ENCODE measurements around the gene B4GALT4.
"Not testable (repeated sequence)": the region's sequence is repeated elsewhere in the genome, so short reads cannot be mapped to it uniquely, and the experiment has no call there.

Gene B4GALT4

GRCh38 chr3:119194237-119195150 is 46.2 kb downstream of the B4GALT4 start:
- H3K27ac Mint-ChIP-seq, result no peak overlapping the region
- H3K27me3 Mint-ChIP-seq, result no peaks in the 10 kb centered on the region
- no peaks in the 10 kb centered on the region for H3K9me3 Mint-ChIP-seq
- H3K4me1 Mint-ChIP-seq, result no peaks in the 10 kb centered on the region
- no peak for ATAC-seq
- no peak overlapping the region for H3K4me3 Mint-ChIP-seq
- no peaks in the 10 kb centered on the region for H3K36me3 Mint-ChIP-seq

- H3K4me3 Mint-ChIP-seq, result no peak overlapping the region
- H3K4me1 Mint-ChIP-seq, result no peaks in the 10 kb centered on the region
- H3K36me3 Mint-ChIP-seq, result no peaks in the 10 kb centered on the region
- no peak overlapping the region for H3K27ac Mint-ChIP-seq
- H3K27me3 Mint-ChIP-seq, result no peaks in the 10 kb centered on the region
- no peaks in the 10 kb centered on the region for H3K9me3 Mint-ChIP-seq
- ATAC-seq, result no peak
Observed at GRCh38 chr3:119191800-119192199, 48.9 kb downstream of the B4GALT4 start.

GRCh38 chr3:119187266-119187665 is 53.4 kb downstream of the B4GALT4 start:
- Mint-ChIP-seq H3K27ac (no peak overlapping the region), H3K9me3 (no peaks in the 10 kb centered on the region), H3K36me3 (no peaks in the 10 kb centered on the region), H3K4me1 (no peaks in the 10 kb centered on the region), H3K27me3 (no peaks in the 10 kb centered on the region), H3K4me3 (no peak overlapping the region)
- no peak for ATAC-seq

GRCh38 chr3:119184796-119185570 is 55.7 kb downstream of the B4GALT4 start:
- Mint-ChIP-seq H3K4me1 (no peaks in the 10 kb centered on the region), H3K4me3 (no peak overlapping the region), H3K36me3 (no peaks in the 10 kb centered on the region), H3K9me3 (no peaks in the 10 kb centered on the region), H3K27ac (no peak overlapping the region), H3K27me3 (no peaks in the 10 kb centered on the region)
- no peak for ATAC-seq

GRCh38 chr3:119184111-119184510 is 56.6 kb downstream of the B4GALT4 start:
- H3K27ac Mint-ChIP-seq, result no peak overlapping the region

GRCh38 chr3:119181765-119182164 is 58.9 kb downstream of the B4GALT4 start:
- Mint-ChIP-seq H3K9me3 (no peaks in the 10 kb centered on the region), H3K36me3 (no peaks in the 10 kb centered on the region), H3K4me3 (no peak overlapping the region), H3K4me1 (no peaks in the 10 kb centered on the region), H3K27me3 (peaks cover 18% of the 10 kb centered on the region), H3K27ac (no peak overlapping the region)
- no peak for ATAC-seq

More at GRCh38 chr3:119184111-119184510, 56.6 kb downstream of the B4GALT4 start:
- Mint-ChIP-seq H3K27me3 (peaks cover under 1% of the 10 kb centered on the region), H3K4me3 (no peak overlapping the region), H3K9me3 (no peaks in the 10 kb centered on the region), H3K36me3 (no peaks in the 10 kb centered on the region), H3K4me1 (no peaks in the 10 kb centered on the region)
- no peak for ATAC-seq

- Mint-ChIP-seq H3K4me3 (no peak overlapping the region), H3K27me3 (peaks cover 31% of the 10 kb centered on the region), H3K9me3 (no peaks in the 10 kb centered on the region), H3K27ac (no peak overlapping the region), H3K4me1 (no peaks in the 10 kb centered on the region), H3K36me3 (no peaks in the 10 kb centered on the region)
- no peak for ATAC-seq
Observed at GRCh38 chr3:119177321-119177720, 63.4 kb downstream of the B4GALT4 start.

GRCh38 chr3:119176778-119177177 is 63.9 kb downstream of the B4GALT4 start:
- Mint-ChIP-seq H3K4me3 (no peak overlapping the region), H3K4me1 (no peaks in the 10 kb centered on the region), H3K9me3 (no peaks in the 10 kb centered on the region), H3K27me3 (peaks cover 31% of the 10 kb centered on the region), H3K27ac (no peak overlapping the region), H3K36me3 (no peaks in the 10 kb centered on the region)
- ATAC-seq, result no peak

- Mint-ChIP-seq H3K36me3 (no peaks in the 10 kb centered on the region), H3K4me3 (no peak overlapping the region), H3K27me3 (peaks cover 31% of the 10 kb centered on the region), H3K4me1 (no peaks in the 10 kb centered on the region), H3K27ac (no peak overlapping the region), H3K9me3 (no peaks in the 10 kb centered on the region)
- ATAC-seq, result no peak
Observed at GRCh38 chr3:119175872-119176756, 64.6 kb downstream of the B4GALT4 start.

- Mint-ChIP-seq H3K4me1 (no peaks in the 10 kb centered on the region), H3K36me3 (no peaks in the 10 kb centered on the region), H3K27me3 (peaks cover 23% of the 10 kb centered on the region), H3K4me3 (no peak within 1 kb of the TSS), H3K9me3 (peaks cover 2% of the 10 kb centered on the region), H3K27ac (no peak within 1 kb of the TSS)
- ATAC-seq, result no peak
Observed at GRCh38 chr3:119173325-119173724, 67.4 kb downstream of the B4GALT4 start, which contains the start of gene UPK1B. TSS of gene UPK1B (plus strand) at chr3:119173598. CDS start at chr3:119186742, 13,144 bp downstream.

- Mint-ChIP-seq H3K27ac (no peak overlapping the region), H3K4me1 (no peaks in the 10 kb centered on the region), H3K27me3 (peaks cover 15% of the 10 kb centered on the region), H3K4me3 (no peak overlapping the region), H3K36me3 (no peaks in the 10 kb centered on the region), H3K9me3 (peaks cover 2% of the 10 kb centered on the region)
- no peak for ATAC-seq
Observed at GRCh38 chr3:119170821-119171220, 69.9 kb downstream of the B4GALT4 start.

- H3K9me3 Mint-ChIP-seq, H3K36me3 Mint-ChIP-seq, H3K4me3 Mint-ChIP-seq, H3K4me1 Mint-ChIP-seq, H3K27ac Mint-ChIP-seq, ATAC-seq: not testable (repeated sequence)
- peaks cover 56% of the 10 kb centered on the region for H3K27me3 Mint-ChIP-seq
Observed at GRCh38 chr3:119164745-119165144, 75.9 kb downstream of the B4GALT4 start.

Data from stimulated activated memory B cell treated with anti-CD40 and anti-IgM and Interleukin-4, amounts not matched to agents 10 μg/mL and 1 μg/mL and 100 μg/mL, for 72 hours (primary cell).